ENCODE measurements around the gene TIFAB. TPM values are rescaled to one million over a fixed set of nuclear protein-coding genes. Genes with fewer than 3 reads are reported as not detected.

The TIFAB gene
- total RNA-seq, 3 donors from 2014 or later = 0.28 to 0.36 (median 0.29) TPM

DNA sequence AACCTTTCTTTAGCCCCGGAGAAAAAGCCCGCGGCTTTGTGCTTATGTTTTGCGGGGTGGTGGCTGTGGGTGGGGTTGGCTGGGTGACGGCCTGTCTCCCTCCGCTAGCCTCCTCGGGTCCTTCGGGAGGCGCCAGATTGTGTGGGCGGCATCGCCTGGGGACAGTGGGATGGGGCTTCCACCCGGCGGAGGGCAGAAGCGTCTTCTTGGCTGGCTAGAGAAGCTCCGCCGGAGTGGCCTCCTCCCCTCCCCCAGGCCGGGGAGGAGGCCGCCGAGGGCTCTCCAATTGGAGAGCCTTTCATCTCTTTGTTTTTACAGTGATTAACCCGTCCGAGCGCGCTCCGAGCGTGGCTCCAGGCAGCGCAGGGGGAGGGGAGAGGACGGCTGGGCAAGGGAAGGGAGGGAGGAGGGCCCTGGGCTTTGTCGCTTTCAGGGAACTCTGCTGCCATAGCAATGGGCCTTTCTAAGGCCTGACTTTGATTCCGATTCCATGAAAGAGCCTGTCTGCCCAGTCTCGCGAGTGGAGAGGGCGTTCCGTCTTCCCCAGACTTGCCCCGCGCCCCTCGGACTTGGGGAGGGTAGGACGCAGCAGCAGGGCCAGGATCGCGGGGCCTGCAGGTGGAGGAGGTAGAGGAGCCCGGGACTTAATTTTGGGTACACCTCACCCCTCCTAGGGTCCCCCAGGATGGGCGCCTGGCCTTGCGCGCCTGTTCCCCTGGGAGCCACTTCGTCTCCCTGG is 36.7 kb upstream of the TIFAB start:
- no peaks in the 10 kb centered on the region for H3K36me3 ChIP-seq (ENCODE audit: low read depth)
- intact Hi-C loops (cut with DNase I, micrococcal nuclease) = no loop called here
- ATAC-seq (no peak), DNase-seq (peak in 1 of 3 donors; percentile 9)
- TF ChIP-seq, protein P1, sequence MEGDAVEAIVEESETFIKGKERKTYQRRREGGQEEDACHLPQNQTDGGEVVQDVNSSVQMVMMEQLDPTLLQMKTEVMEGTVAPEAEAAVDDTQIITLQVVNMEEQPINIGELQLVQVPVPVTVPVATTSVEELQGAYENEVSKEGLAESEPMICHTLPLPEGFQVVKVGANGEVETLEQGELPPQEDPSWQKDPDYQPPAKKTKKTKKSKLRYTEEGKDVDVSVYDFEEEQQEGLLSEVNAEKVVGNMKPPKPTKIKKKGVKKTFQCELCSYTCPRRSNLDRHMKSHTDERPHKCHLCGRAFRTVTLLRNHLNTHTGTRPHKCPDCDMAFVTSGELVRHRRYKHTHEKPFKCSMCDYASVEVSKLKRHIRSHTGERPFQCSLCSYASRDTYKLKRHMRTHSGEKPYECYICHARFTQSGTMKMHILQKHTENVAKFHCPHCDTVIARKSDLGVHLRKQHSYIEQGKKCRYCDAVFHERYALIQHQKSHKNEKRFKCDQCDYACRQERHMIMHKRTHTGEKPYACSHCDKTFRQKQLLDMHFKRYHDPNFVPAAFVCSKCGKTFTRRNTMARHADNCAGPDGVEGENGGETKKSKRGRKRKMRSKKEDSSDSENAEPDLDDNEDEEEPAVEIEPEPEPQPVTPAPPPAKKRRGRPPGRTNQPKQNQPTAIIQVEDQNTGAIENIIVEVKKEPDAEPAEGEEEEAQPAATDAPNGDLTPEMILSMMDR (IDR thresholded peaks at IDR 0.05) = no peak
- H3K4me3 ChIP-seq = no peak overlapping the region
- peaks cover 3% of the 10 kb centered on the region for H3K4me1 ChIP-seq (ENCODE audit: low read depth)
- no peaks in the 10 kb centered on the region for H3K9me3 ChIP-seq

DNA sequence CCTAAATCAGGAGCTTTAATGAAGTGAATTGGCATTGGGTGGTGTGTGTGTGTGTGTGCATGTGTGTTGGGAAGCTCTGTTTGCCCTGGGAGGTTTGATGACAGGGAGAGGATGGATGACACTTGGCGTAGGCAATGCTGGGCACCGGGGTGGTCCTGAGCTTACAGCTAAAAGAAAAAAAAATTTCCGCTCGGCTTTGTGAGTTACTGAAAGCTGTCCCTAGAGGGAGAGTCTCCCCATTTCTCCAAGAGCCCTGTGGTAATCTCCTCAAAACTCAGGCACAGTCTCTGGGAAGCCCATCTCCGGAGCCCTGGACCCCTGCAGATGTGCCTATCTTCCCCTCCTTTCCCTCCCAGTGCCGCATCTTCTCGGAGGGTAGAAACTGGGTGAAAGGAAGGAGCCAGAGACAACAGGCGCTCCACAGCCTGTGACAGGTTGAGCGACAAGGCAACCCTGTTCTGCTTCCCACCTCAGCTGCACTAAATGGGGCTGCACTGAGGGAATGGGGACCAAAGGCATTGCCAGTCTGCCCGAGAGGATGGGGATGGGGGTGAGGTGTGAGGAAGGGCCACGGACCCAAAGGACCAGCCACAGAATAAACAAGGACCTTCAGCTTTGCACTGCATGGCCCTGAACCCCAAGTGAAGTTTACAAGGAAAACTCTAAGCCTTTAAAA is 35.8 kb upstream of the TIFAB start:
- TF ChIP-seq, protein P1 (IDR thresholded peaks at IDR 0.05) = no peak
- peaks cover 3% of the 10 kb centered on the region for H3K4me1 ChIP-seq (ENCODE audit: low read depth)
- intact Hi-C loops (cut with DNase I, micrococcal nuclease) = no loop called here
- ATAC-seq (no peak), DNase-seq (no peak)
- no peak overlapping the region for H3K4me3 ChIP-seq
- no peaks in the 10 kb centered on the region for H3K36me3 ChIP-seq (ENCODE audit: low read depth)
- no peaks in the 10 kb centered on the region for H3K9me3 ChIP-seq

DNA sequence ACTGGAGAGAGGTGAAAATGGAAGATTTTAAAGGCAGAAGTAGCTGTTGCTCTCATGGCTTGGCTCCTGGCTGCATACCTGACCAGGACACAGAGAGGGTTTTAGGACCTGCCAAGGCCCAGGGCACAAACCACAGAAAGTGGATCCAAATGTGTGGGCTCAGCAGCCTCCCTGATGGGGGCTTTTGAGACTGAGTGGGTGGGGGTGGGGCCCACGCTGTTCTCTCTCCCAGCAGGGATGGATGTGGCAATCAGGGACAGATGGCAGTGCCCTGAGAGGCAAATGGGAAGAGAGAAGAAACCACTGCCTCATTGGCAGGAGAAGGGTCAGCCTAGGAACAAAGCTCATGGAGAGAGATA is 34.9 kb upstream of the TIFAB start:
- intact Hi-C loops (cut with DNase I, micrococcal nuclease) = no loop called here
- H3K4me3 ChIP-seq = no peak overlapping the region

DNA sequence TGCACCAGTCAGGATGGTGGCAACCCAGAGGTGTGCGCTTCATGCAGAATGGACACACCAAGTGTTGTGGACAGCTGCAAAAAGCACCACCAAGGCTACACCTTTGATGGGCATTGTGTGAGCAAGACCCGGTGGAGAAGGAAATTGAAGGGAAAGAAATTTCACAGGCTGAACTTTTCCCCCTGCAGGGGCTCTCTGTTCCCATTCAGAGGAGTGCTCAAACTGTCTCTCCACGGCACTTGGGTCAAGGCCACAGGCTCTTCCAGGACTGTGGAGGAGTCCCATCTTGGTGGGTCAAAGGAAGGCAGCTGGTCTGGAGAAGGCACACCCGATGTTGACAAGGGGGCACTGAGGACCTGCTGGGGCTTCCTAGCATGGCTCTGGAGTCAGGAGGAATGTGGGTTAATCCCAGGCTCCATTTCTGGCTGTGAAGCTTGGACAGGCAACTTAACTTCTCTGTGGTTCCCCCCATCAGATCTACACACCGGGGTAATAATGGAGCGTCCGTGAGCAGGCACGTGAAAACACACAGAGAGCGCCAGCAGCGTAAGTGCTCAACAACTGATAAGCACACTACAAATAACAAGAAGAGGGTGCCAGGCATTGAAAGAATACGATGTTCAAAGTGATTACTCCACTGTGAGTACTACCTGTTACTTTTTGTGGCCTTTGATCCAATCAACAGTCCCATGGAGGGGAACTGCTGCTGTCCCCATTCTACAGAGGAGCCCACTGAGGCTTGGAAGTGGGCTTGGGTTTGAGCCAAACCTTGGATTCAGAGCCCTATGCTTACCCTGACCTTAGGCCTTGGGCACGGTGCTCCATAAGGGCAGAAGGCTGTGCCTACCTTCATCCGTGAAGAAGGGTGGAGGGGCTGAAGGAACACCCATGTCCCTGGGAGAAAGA is 34.2 kb upstream of the TIFAB start:
- Histone ChIP-seq H3K4me1 (ENCODE audit: low read depth) (peaks cover 3% of the 10 kb centered on the region), H3K9me3 (no peaks in the 10 kb centered on the region), H3K36me3 (ENCODE audit: low read depth) (no peaks in the 10 kb centered on the region), H3K4me3 (no peak overlapping the region)
- TF ChIP-seq, protein P1 (IDR thresholded peaks at IDR 0.05) = no peak
- intact Hi-C loops (cut with DNase I, micrococcal nuclease) = no loop called here
- no peak for ATAC-seq
- DNase-seq = no peak

More for the DNA sequence above, 34.9 kb upstream of the TIFAB start:
- Histone ChIP-seq H3K36me3 (ENCODE audit: low read depth) (no peaks in the 10 kb centered on the region), H3K4me1 (ENCODE audit: low read depth) (peaks cover 3% of the 10 kb centered on the region), H3K9me3 (no peaks in the 10 kb centered on the region)
- TF ChIP-seq, protein P1 (IDR thresholded peaks at IDR 0.05) = no peak
- no peak for ATAC-seq
- DNase-seq = no peak

DNA sequence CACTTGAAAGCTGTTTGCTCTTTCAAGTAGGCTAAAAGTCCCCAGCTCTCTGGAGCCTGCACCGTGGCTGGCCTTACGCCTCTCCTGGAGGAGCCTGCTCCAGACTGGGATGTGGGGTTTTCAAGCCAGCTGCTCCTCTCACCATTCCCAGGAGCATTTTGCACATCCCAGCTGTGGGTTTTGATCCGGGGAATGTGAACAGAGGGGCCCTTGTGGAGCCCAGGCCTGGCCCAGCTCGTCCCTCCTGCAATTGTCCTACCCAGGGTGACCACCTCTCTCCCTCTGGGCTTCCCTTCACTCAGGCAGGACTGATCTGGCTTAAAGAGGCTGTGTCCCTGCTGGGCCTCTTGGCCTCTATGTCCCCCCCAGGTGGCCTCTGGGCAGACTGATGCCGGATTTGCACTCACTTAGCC is 32.5 kb upstream of the TIFAB start:
- DNase-seq (no peak), ATAC-seq (no peak)
- intact Hi-C loops (cut with DNase I, micrococcal nuclease) = no loop called here
- H3K4me3 ChIP-seq = no peak overlapping the region
- no peaks in the 10 kb centered on the region for H3K36me3 ChIP-seq (ENCODE audit: low read depth)
- no peaks in the 10 kb centered on the region for H3K9me3 ChIP-seq
- no peaks in the 10 kb centered on the region for H3K4me1 ChIP-seq (ENCODE audit: low read depth)
- TF ChIP-seq, protein P1 (IDR thresholded peaks at IDR 0.05) = no peak
